Dedifferentiated amniotic fluid mesenchymal stem cell (primary cell): ENCODE measurements around the gene UIMC1.

Experiments used
- DNase-seq: peaks from one replicate; pipeline ENCODE4 v3.0.0-alpha.2; 2016; ENCODE audit errors: extremely low spot score

UIMC1 gene

GRCh38 chr5:176952531-176953193, 53.9 kb downstream of the UIMC1 start:
- no peak for DNase-seq

- no peak for DNase-seq
These were observed 58.1 kb downstream of the UIMC1 start for GRCh38 chr5:176948458-176948857.

GRCh38 chr5:176947847-176948246, 58.7 kb downstream of the UIMC1 start:
- DNase-seq: no peak

GRCh38 chr5:176944268-176944667, 62.3 kb downstream of the UIMC1 start:
- DNase-seq: no peak

GRCh38 chr5:176943816-176944215, 62.8 kb downstream of the UIMC1 start:
- DNase-seq: no peak

- no peak for DNase-seq
These were observed 64.6 kb downstream of the UIMC1 start for GRCh38 chr5:176941951-176942350.

- no peak for DNase-seq
These were observed 68.1 kb downstream of the UIMC1 start for GRCh38 chr5:176938472-176938871.

GRCh38 chr5:176935017-176935416, 71.6 kb downstream of the UIMC1 start:
- no peak for DNase-seq

- no peak for DNase-seq
These were observed 72.2 kb downstream of the UIMC1 start for GRCh38 chr5:176934309-176934930.

- DNase-seq: no peak
These were observed 76.9 kb downstream of the UIMC1 start for GRCh38 chr5:176929654-176930053.

- no peak for DNase-seq
These were observed 79.0 kb downstream of the UIMC1 start for GRCh38 chr5:176927562-176927961.

GRCh38 chr5:176922817-176923216, 83.8 kb downstream of the UIMC1 start:
- no peak for DNase-seq

GRCh38 chr5:176921714-176922113, 84.9 kb downstream of the UIMC1 start:
- DNase-seq: no peak

GRCh38 chr5:176918613-176919012, 88.0 kb downstream of the UIMC1 start:
- no peak for DNase-seq

- DNase-seq: no peak
These were observed 90.2 kb downstream of the UIMC1 start for GRCh38 chr5:176916337-176916736.

- no peak for DNase-seq
These were observed 90.7 kb downstream of the UIMC1 start for GRCh38 chr5:176915906-176916305.

GRCh38 chr5:176912115-176912514, 94.5 kb downstream of the UIMC1 start:
- no peak for DNase-seq

- DNase-seq: no peak
These were observed 97.8 kb downstream of the UIMC1 start for GRCh38 chr5:176908675-176909368.

GRCh38 chr5:176906796-176907195, 99.8 kb downstream of the UIMC1 start:
- DNase-seq: no peak

- DNase-seq: no peak
These were observed 100.5 kb downstream of the UIMC1 start for GRCh38 chr5:176906126-176906525.

- no peak for DNase-seq
These were observed 102.3 kb downstream of the UIMC1 start for GRCh38 chr5:176904276-176904675.

- no peak for DNase-seq
These were observed 103.5 kb downstream of the UIMC1 start for GRCh38 chr5:176902911-176903664.
